Body of pancreas (tissue), 4 donors: ENCODE measurements around the gene MOCS1. TPM values are rescaled to one million over a fixed set of nuclear protein-coding genes. Genes with fewer than 3 reads are reported as not detected.

ENCODE experiments used
- ATAC-seq: fragments of 150-250 bp; one replicate; pipeline ENCODE4 v1.9.1; 2016
- DNase-seq, 4 donors: peaks; one replicate each; pipeline ENCODE4 v3.0.0-alpha.2; 2019
- H3K27ac ChIP-seq, 4 donors: fragments of 200-600 bp; sonication (generic); 1 replicate in 3 of 4; 2 replicates in 1 of 4; pipeline versions ENCODE4 v1.5.1 to v1.6.1; 2016 to 2019; ENCODE audit warnings: mild to moderate bottlenecking in 1 of 4, mixed read lengths in 1 of 4, moderate library complexity in 1 of 4
- H3K27me3 ChIP-seq, 2 donors: fragments of 200-600 bp; sonication (generic); one replicate each; pipeline ENCODE4 v1.6.0; 2016; ENCODE audit warnings: mild to moderate bottlenecking in 1 of 2
- H3K36me3 ChIP-seq, 2 donors: fragments of 200-600 bp; sonication (generic); replicated peaks in 1 of 2; 2 replicates each; pipeline ENCODE4 v1.5.1; 2016; ENCODE audit warnings: low read depth in 2 of 2; ENCODE audit not compliant: insufficient read depth in 1 of 2
- H3K4me1 ChIP-seq: fragments of 200-600 bp; sonication (generic); one replicate; pipeline ENCODE4 v1.6.0; 2016
- H3K4me3 ChIP-seq, 2 donors: fragments of 200-600 bp; sonication (generic); 1 replicate in 1 of 2; 2 replicates in 1 of 2; pipeline ENCODE4 v1.5.1; 2016 to 2019
- H3K9me3 ChIP-seq, 3 donors: fragments of 200-600 bp; sonication (generic); 1 replicate in 2 of 3; 2 replicates in 1 of 3; pipeline ENCODE4 v1.5.1; 2016
- CTCF ChIP-seq, 7 experiments: fragments of 450-650 bp in 4 of 7; fragments of 200-600 bp in 3 of 7; sonication (generic) in 3 of 7; IDR thresholded peaks; one replicate each; pipeline ENCODE4 v1.5.1; 2016 to 2019; ENCODE audit warnings: antibody characterized with exemption in 7 of 7
- POLR2A ChIP-seq, 3 donors: fragments of 450-650 bp; IDR thresholded peaks; one replicate each; pipeline ENCODE4 v1.6.1; 2016; ENCODE audit warnings: antibody characterized with exemption in 3 of 3, mild to moderate bottlenecking in 2 of 3
- WGBS, 2 donors: methylation state at CpG; one replicate each; pipeline ENCODE4 v1.1.5; 2017; 5-methylcytosine and 5-hydroxymethylcytosine counted together
- intact Hi-C: fragments of 100-400 bp; cut with DNase I; formaldehyde crosslinking; loops from one replicate; pipeline ENCODE4 v1.15.1; 2023
- total RNA-seq, 2 donors: library from RNA; depleted of rRNA; stranded (reverse); fragments of >200 nt; gene quantifications; one replicate each; pipeline ENCODE4 v1.1.0, GENCODE V29; 2016

Gene MOCS1
- total RNA-seq, 2 donors from 2014 or later: 15.0 to 21.1 TPM

DNA sequence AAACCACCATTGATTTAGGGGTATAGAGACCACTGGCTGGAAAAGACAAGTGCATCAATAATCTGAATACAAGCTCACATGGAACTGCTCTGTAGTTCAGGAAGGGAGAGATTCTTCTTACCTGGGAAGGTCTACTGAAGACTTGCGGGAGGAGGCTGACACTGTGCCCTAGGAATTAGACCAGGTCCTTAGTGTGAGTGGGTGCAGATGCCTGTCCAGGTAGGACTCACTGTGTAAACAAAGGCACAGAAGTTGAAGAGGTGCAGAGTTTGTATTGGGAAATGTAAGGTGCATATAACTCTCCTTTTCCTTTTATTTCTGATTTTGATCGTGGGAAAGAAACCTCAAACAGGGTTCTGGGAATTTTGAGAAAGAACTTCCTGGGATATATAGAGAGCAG is 75.2 kb downstream of the MOCS1 start:
- Histone ChIP-seq H3K27me3 (no peaks in the 10 kb centered on the region), H3K4me1 (no peaks in the 10 kb centered on the region), H3K9me3 (no peaks in the 10 kb centered on the region), H3K36me3 (no peaks in the 10 kb centered on the region), H3K27ac (no peak overlapping the region), H3K4me3 (no peak overlapping the region)
- intact Hi-C loops: no loop called here
- ATAC-seq: no peak
- WGBS, 2 donors: 90 to 97% methylated on average over 2 of the region's 2 CpGs
- DNase-seq: no peak
- TF ChIP-seq CTCF (IDR thresholded peaks at IDR 0.05) (no peak), POLR2A (IDR thresholded peaks at IDR 0.05) (no peak)

DNA sequence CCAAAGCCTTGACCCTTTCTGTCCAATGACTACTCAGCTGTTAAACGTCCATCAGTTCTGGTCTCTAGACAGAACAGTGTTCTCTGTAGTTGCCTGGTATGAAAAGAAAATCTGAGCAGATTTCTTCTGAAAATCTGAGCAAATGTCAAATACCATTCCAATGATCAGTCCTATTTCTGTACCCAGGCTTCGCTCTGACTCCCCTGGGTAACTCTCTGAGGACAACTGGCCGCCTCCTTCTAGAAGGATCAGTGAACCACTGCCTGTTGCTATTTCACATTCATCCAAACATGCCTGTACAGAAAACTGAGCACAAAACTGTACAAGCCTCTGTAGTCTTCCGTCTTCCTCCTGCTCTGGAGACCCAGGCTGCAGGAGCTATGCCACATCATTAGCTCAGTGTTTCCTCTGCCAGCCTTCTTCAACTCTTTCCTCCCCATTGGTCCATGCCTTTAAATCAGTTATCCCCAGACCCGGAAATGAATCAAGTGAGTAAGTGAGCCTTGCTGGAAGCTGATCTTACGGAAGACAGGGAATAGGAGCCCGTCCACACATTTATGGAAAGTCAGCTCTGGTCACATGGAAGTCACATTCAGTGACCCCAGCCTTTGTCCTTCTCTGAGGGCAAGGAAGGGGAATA is 78.8 kb downstream of the MOCS1 start:
- TF ChIP-seq POLR2A (IDR thresholded peaks at IDR 0.05) (no peak), CTCF (IDR thresholded peaks at IDR 0.05) (no peak)
- Histone ChIP-seq H3K4me1 (peaks cover 11% of the 10 kb centered on the region), H3K27ac (no peak overlapping the region), H3K4me3 (no peak overlapping the region), H3K36me3 (no peaks in the 10 kb centered on the region), H3K9me3 (no peaks in the 10 kb centered on the region), H3K27me3 (no peaks in the 10 kb centered on the region)
- intact Hi-C loops: no loop called here
- 88 to 89% methylated on average over 7 of the region's 7 CpGs for WGBS, 2 donors
- no peak for DNase-seq
- ATAC-seq: no peak

Other genes starting within 250 kb of the MOCS1 start
- not detected for gene KIF6, start 209.1 kb downstream of the MOCS1 start, total RNA-seq
- gene DAAM2, start 142.1 kb downstream of the MOCS1 start, total RNA-seq: 10 to 100 TPM; 10.1 to 12.2 TPM